Measurements from ENCODE around the gene CCSAP. TPM values are rescaled to one million over a fixed set of nuclear protein-coding genes. Genes with fewer than 3 reads are reported as not detected.

Gene CCSAP
- total and polyA plus RNA-seq, 2 experiments from 2014 or later = 2.7 to 12.0 TPM

GRCh38 chr1:229344139-229344538 is 1.3 kb upstream of the CCSAP start:
- no peaks in the 10 kb centered on the region for H3K36me3 ChIP-seq (replicated peaks; ENCODE audit: insufficient read depth, low read depth)
- H3K27ac ChIP-seq = no peak overlapping the region
- H3K4me3 ChIP-seq = no peak overlapping the region
- WGBS (ENCODE audit: low lambda C conversion rate, missing lambda C conversion rate) = 90% methylated on average over 16 of the region's 16 CpGs
- H3K9me2 ChIP-seq (replicated peaks; ENCODE audit: insufficient read depth) = no peaks in the 10 kb centered on the region
- peaks cover 4% of the 10 kb centered on the region for H3K27me3 ChIP-seq
- H3K79me2 ChIP-seq = peaks cover 21% of the 10 kb centered on the region
- H3K4me2 ChIP-seq = peak overlapping the region; percentile 97
- DNase-seq (ENCODE audit: low spot score) = no peak
- H2AFZ ChIP-seq = no peak overlapping the region
- H4K20me1 ChIP-seq (ENCODE audit: insufficient read depth, poor library complexity, severe bottlenecking) = no peaks in the 10 kb centered on the region
- TF ChIP-seq CTCF (IDR thresholded peaks at IDR 0.05; ENCODE audit: poor library complexity) = no peak
- TF ChIP-seq EZH2 (IDR thresholded peaks at IDR 0.05; ENCODE audit: borderline replicate concordance) = no peak
- TF ChIP-seq EZH2phosphoT487 (IDR thresholded peaks at IDR 0.05; ENCODE audit: low read depth, severe bottlenecking, unreplicated experiment) = no peak
- H3K4me1 ChIP-seq (ENCODE audit: insufficient read depth) = no peaks in the 10 kb centered on the region
- H3K9me3 ChIP-seq (ENCODE audit: low read depth) = no peaks in the 10 kb centered on the region

GRCh38 chr1:229341774-229342655 is 832 bp downstream of the CCSAP start:
- DNase-seq (ENCODE audit: low spot score) = peak; percentile 91
- Histone ChIP-seq H3K4me2 (peak overlapping the region; percentile 97), H3K27ac (peak overlapping the region; percentile 78), H3K79me2 (peaks cover 36% of the 10 kb centered on the region), H4K20me1 (ENCODE audit: insufficient read depth, poor library complexity, severe bottlenecking) (no peaks in the 10 kb centered on the region), H3K9me2 (replicated peaks; ENCODE audit: insufficient read depth) (no peaks in the 10 kb centered on the region), H3K27me3 (no peaks in the 10 kb centered on the region), H3K36me3 (replicated peaks; ENCODE audit: insufficient read depth, low read depth) (no peaks in the 10 kb centered on the region), H3K4me1 (ENCODE audit: insufficient read depth) (no peaks in the 10 kb centered on the region), H2AFZ (peak overlapping the region; percentile 85), H3K4me3 (peak overlapping the region; percentile 56), H3K9me3 (ENCODE audit: low read depth) (no peaks in the 10 kb centered on the region)
- TF ChIP-seq CTCF (IDR thresholded peaks at IDR 0.05; ENCODE audit: poor library complexity) = no peak
- no peak for TF ChIP-seq EZH2 (IDR thresholded peaks at IDR 0.05; ENCODE audit: borderline replicate concordance)
- TF ChIP-seq EZH2phosphoT487 (IDR thresholded peaks at IDR 0.05; ENCODE audit: low read depth, severe bottlenecking, unreplicated experiment) = no peak
- under 1% methylated on average over 58 of the region's 103 CpGs for WGBS (ENCODE audit: low lambda C conversion rate, missing lambda C conversion rate)

- peak overlapping the region; percentile 97 for H3K4me2 ChIP-seq
- H2AFZ ChIP-seq = no peak overlapping the region
- H3K9me3 ChIP-seq (ENCODE audit: low read depth) = no peaks in the 10 kb centered on the region
- DNase-seq (ENCODE audit: low spot score) = no peak
- no peaks in the 10 kb centered on the region for H3K4me1 ChIP-seq (ENCODE audit: insufficient read depth)
- no peak overlapping the region for H3K4me3 ChIP-seq
- no peak overlapping the region for H3K27ac ChIP-seq
- no peak for TF ChIP-seq EZH2 (IDR thresholded peaks at IDR 0.05; ENCODE audit: borderline replicate concordance)
- no peak for TF ChIP-seq CTCF (IDR thresholded peaks at IDR 0.05; ENCODE audit: poor library complexity)
- no peak for TF ChIP-seq EZH2phosphoT487 (IDR thresholded peaks at IDR 0.05; ENCODE audit: low read depth, severe bottlenecking, unreplicated experiment)
- no peaks in the 10 kb centered on the region for H3K9me2 ChIP-seq (replicated peaks; ENCODE audit: insufficient read depth)
- H3K27me3 ChIP-seq = no peaks in the 10 kb centered on the region
- 81% methylated on average over 6 of the region's 6 CpGs for WGBS (ENCODE audit: low lambda C conversion rate, missing lambda C conversion rate)
- no peaks in the 10 kb centered on the region for H3K36me3 ChIP-seq (replicated peaks; ENCODE audit: insufficient read depth, low read depth)
- peaks cover 45% of the 10 kb centered on the region for H3K79me2 ChIP-seq
- no peaks in the 10 kb centered on the region for H4K20me1 ChIP-seq (ENCODE audit: insufficient read depth, poor library complexity, severe bottlenecking)
Observed at GRCh38 chr1:229340496-229340895, 2.4 kb downstream of the CCSAP start.
